Endothelial cell of umbilical vein (primary cell): Measurements from ENCODE around the gene KCNH1. TPM values are rescaled to one million over a fixed set of nuclear protein-coding genes. Genes with fewer than 3 reads are reported as not detected.

Experiments used
- BruUV-seq: library from RNA; stranded (reverse); fragments of 400-500 nt; replicated peaks from 2 replicates; lab custom pipeline; 2021; lab: Mats Ljungman, UMichigan
- CTCF ChIA-PET: fragments of 300-600, 350-600 bp; sonication (Branson Sonifier 250); formaldehyde crosslinking; loops from one replicate; lab custom pipeline; 2021; ENCODE audit warnings: antibody characterized with exemption, inconsistent platforms; lab: Charles Lee
- POLR2A ChIA-PET: fragments of 300-600, 350-600 bp; sonication (Branson Sonifier 250); formaldehyde crosslinking; loops from one replicate; lab custom pipeline; 2021; ENCODE audit warnings: antibody characterized with exemption, inconsistent platforms; lab: Charles Lee
- DNase-seq: peaks from one replicate; pipeline ENCODE4 v3.0.0-alpha.2; 2011; ENCODE audit warnings: low read depth, low spot score
- FAIRE-seq: peaks from 2 replicates; lab custom pipeline; 2011; peaks lifted over from hg19 to GRCh38; lab: Jason Lieb, UNC
- H2AFZ ChIP-seq: 2 replicates; pipeline ENCODE4 v1.6.0; 2012; ENCODE audit warnings: low read depth, low read length, control low read depth, inconsistent platforms
- H3K27ac ChIP-seq: 2 replicates; pipeline ENCODE4 v1.5.1; 2011; ENCODE audit warnings: low read depth, mild to moderate bottlenecking, control low read depth, low read length, moderate library complexity; ENCODE audit not compliant: insufficient read depth
- H3K27me3 ChIP-seq, 2 experiments: 2 replicates each; pipeline versions ENCODE4 v1.6.0 to v1.6.1; 2011; ENCODE audit warnings: low read length in 2 of 2, mixed read lengths in 1 of 2; ENCODE audit not compliant: control insufficient read depth in 2 of 2, insufficient read depth in 2 of 2
- H3K36me3 ChIP-seq, 2 experiments: 2 replicates in 1 of 2; 3 replicates in 1 of 2; pipeline ENCODE4 v1.5.1; 2011; ENCODE audit warnings: low read length in 2 of 2, mild to moderate bottlenecking in 1 of 2, moderate library complexity in 1 of 2; ENCODE audit not compliant: control insufficient read depth in 2 of 2, insufficient read depth in 2 of 2; ENCODE audit errors: extremely low read depth in 1 of 2
- H3K4me1 ChIP-seq: 3 replicates; pipeline ENCODE4 v1.5.1; 2011; ENCODE audit warnings: mild to moderate bottlenecking, low read length; ENCODE audit not compliant: control insufficient read depth, insufficient read depth; ENCODE audit errors: extremely low read depth
- H3K4me2 ChIP-seq: 2 replicates; pipeline ENCODE4 v1.6.1; 2011; ENCODE audit warnings: low read length, control low read depth, mixed read lengths; ENCODE audit not compliant: insufficient read depth
- H3K4me3 ChIP-seq, 3 experiments: fragments of 200-600 bp in 1 of 3; sonication (generic), shearing (Covaris generic) in 1 of 3; replicated peaks in 1 of 3; 2 replicates each; pipeline ENCODE4 v1.5.1; 2011 to 2016; ENCODE audit warnings: control low read depth in 3 of 3, low read length in 3 of 3, mild to moderate bottlenecking in 2 of 3, inconsistent platforms in 1 of 3, low read depth in 1 of 3, moderate library complexity in 1 of 3; ENCODE audit not compliant: insufficient read depth in 1 of 3
- H3K79me2 ChIP-seq: 2 replicates; pipeline ENCODE4 v1.6.0; 2012; ENCODE audit warnings: low read length, inconsistent platforms; ENCODE audit not compliant: control insufficient read depth, insufficient read depth
- H3K9ac ChIP-seq: replicated peaks from 2 replicates; pipeline ENCODE3; 2011; ENCODE audit warnings: low read length, control low read depth; ENCODE audit not compliant: insufficient read depth; ENCODE audit errors: extremely low read depth
- H3K9me1 ChIP-seq: replicated peaks from 3 replicates; pipeline ENCODE4 v1.6.0; 2011; ENCODE audit warnings: mild to moderate bottlenecking, low read length; ENCODE audit not compliant: control insufficient read depth, insufficient read depth; ENCODE audit errors: extremely low read depth
- H3K9me3 ChIP-seq: replicated peaks from 2 replicates; pipeline ENCODE4 v1.5.1; 2012; ENCODE audit warnings: low read length, inconsistent platforms; ENCODE audit not compliant: control insufficient read depth, insufficient read depth
- H4K20me1 ChIP-seq: replicated peaks from 2 replicates; pipeline ENCODE3; 2011; ENCODE audit warnings: mild to moderate bottlenecking, low read length; ENCODE audit not compliant: control insufficient read depth, insufficient read depth; ENCODE audit errors: extremely low read depth
- CTCF ChIP-seq, 2 donors: IDR thresholded peaks; 1 replicate in 1 of 2; 2 replicates in 1 of 2; pipeline ENCODE4 v1.5.1; 2011; ENCODE audit warnings: low read length in 2 of 2, mild to moderate bottlenecking in 2 of 2, moderate library complexity in 2 of 2, control low read depth in 1 of 2, inconsistent platforms in 1 of 2, low read depth in 1 of 2; ENCODE audit not compliant: insufficient read depth in 1 of 2; ENCODE audit errors: extremely low read depth in 1 of 2
- EZH2 ChIP-seq: IDR thresholded peaks from 2 replicates; pipeline ENCODE4 v1.6.1; 2012; ENCODE audit warnings: borderline replicate concordance, low read depth, mild to moderate bottlenecking, moderate library complexity, low read length, inconsistent platforms; ENCODE audit not compliant: severe bottlenecking
- FOS ChIP-seq: IDR thresholded peaks from 2 replicates; pipeline ENCODE4 v1.6.1; 2011; ENCODE audit warnings: mild to moderate bottlenecking, low read length, moderate library complexity, borderline replicate concordance; ENCODE audit not compliant: insufficient read depth
- GATA2 ChIP-seq: IDR thresholded peaks from 2 replicates; pipeline ENCODE4 v1.7.0; 2011; ENCODE audit warnings: low read depth, mild to moderate bottlenecking, moderate library complexity, mixed read lengths, low read length; ENCODE audit not compliant: insufficient read length, insufficient read depth
- JUN ChIP-seq: IDR thresholded peaks from 2 replicates; pipeline ENCODE4 v1.6.1; 2011; ENCODE audit warnings: borderline replicate concordance, low read depth; ENCODE audit not compliant: insufficient read length, insufficient read depth
- MAX ChIP-seq: IDR thresholded peaks from 2 replicates; pipeline ENCODE4 v1.6.1; 2011; ENCODE audit not compliant: insufficient read depth, insufficient read length
- MYC ChIP-seq: IDR thresholded peaks from one replicate; pipeline ENCODE4 v1.6.1; 2011; ENCODE audit warnings: mild to moderate bottlenecking, low read depth, low read length
- POLR2A ChIP-seq: IDR thresholded peaks from 2 replicates; pipeline ENCODE4 v1.6.1; 2012; ENCODE audit warnings: low read depth, mild to moderate bottlenecking, control low read depth, low read length
- POLR2AphosphoS5 ChIP-seq: IDR thresholded peaks from 2 replicates; pipeline ENCODE4 v1.6.1; 2012; ENCODE audit warnings: low read depth, mild to moderate bottlenecking, control low read depth, low read length, moderate library complexity; ENCODE audit not compliant: insufficient read depth
- dilution Hi-C: fragments of 300-500 bp; cut with MboI; formaldehyde crosslinking; loops from one replicate; pipeline ENCODE4 v1.15.0; 2019; ENCODE audit warnings: low sequenced_read_pairs; ENCODE audit not compliant: extremely low pct_ligation_motif_present
- intact Hi-C: fragments of 100-400 bp; cut with micrococcal nuclease; formaldehyde crosslinking; loops from one replicate; pipeline ENCODE4 v1.10.0; 2022
- polyA plus RNA-seq, 4 experiments: library from polyadenylated mRNA; depleted of rRNA in 3 of 4; stranded (reverse) in 3 of 4; unstranded in 1 of 4; fragments of >200 nt; gene quantifications; 2 replicates each; pipeline versions ENCODE4 v1.2.1 to v1.2.3, GENCODE V29; 2011 to 2012; ENCODE audit warnings: missing spikeins in 1 of 4
- total RNA-seq: library from RNA; stranded (reverse); gene quantifications from 2 replicates; pipeline ENCODE4 v1.2.3, GENCODE V29; 2021

The KCNH1 gene
- total and polyA plus RNA-seq, 2 donors (not counting 3 experiments of a cell fraction or from before 2014, with no cell fraction given) = not detected

- FAIRE-seq = no peak
- POLR2A ChIA-PET = no interaction called here
- CTCF ChIA-PET = interaction anchor here (1.5 kb wide), 1 partner anchor 21 kb away, joined by 4 read pairs; the partner anchor contains the start of gene KCNH1
- H3K27ac ChIP-seq = no peak overlapping the region
- H3K9me1 ChIP-seq = no peaks in the 10 kb centered on the region
- no TSS peak for BruUV-seq
- H2AFZ ChIP-seq = no peak overlapping the region
- no peaks in the 10 kb centered on the region for H3K36me3 ChIP-seq
- H3K4me1 ChIP-seq = no peaks in the 10 kb centered on the region
- TF ChIP-seq MYC (no peak), GATA2 (no peak), POLR2A (no peak), CTCF (IDR thresholded peaks at IDR 0.05; ENCODE audit: extremely low read depth in 1 of 2, insufficient read depth in 1 of 2, low read depth in 1 of 2, low read length in 2 of 2) (no peak), MAX (no peak), FOS (no peak), JUN (no peak), POLR2AphosphoS5 (no peak), EZH2 (no peak)
- no peak overlapping the region for H3K4me3 ChIP-seq
- no peak for DNase-seq
- intact Hi-C loops = no loop called here
- no peaks in the 10 kb centered on the region for H4K20me1 ChIP-seq
- H3K27me3 ChIP-seq = no peaks in the 10 kb centered on the region
- dilution Hi-C loops = no loop called here
- H3K79me2 ChIP-seq = no peaks in the 10 kb centered on the region
- H3K4me2 ChIP-seq = no peak overlapping the region
- H3K9me3 ChIP-seq = no peaks in the 10 kb centered on the region
- no peak overlapping the region for H3K9ac ChIP-seq
These were observed 21.1 kb upstream of the KCNH1 start for GRCh38 chr1:211155040-211155439.
